NCI-H82 (cell line): ENCODE measurements around the gene SFXN4.

ENCODE experiments used
- DNase-seq: peaks from one replicate; lab custom pipeline; 2025; lab: John Stamatoyannopoulos, UW

The SFXN4 gene

GRCh38 chr10:119165171-119166117 lies at the start of gene SFXN4:
TSS of gene SFXN4 (minus strand) at chr10:119165714. CDS start at chr10:119165647, 67 bp downstream.
- DNase-seq: peak; percentile 76

GRCh38 chr10:119211625-119212441 lies 46.3 kb upstream of the SFXN4 start:
- peak; percentile 61 for DNase-seq

- DNase-seq: no peak
Measured at GRCh38 chr10:119211176-119211575, 45.7 kb upstream of the SFXN4 start.

GRCh38 chr10:119210633-119211032 lies 45.1 kb upstream of the SFXN4 start:
- no peak for DNase-seq

GRCh38 chr10:119209736-119210355 lies 44.3 kb upstream of the SFXN4 start:
- DNase-seq: no peak

GRCh38 chr10:119209035-119209735 lies 43.7 kb upstream of the SFXN4 start:
- peak; percentile 85 for DNase-seq

- DNase-seq: no peak
Measured at GRCh38 chr10:119208553-119208940, 43.0 kb upstream of the SFXN4 start.

GRCh38 chr10:119207713-119208552 lies 42.4 kb upstream of the SFXN4 start:
- peak; percentile 63 for DNase-seq

- DNase-seq: peak; percentile 98
Measured at GRCh38 chr10:119207366-119207666, 41.8 kb upstream of the SFXN4 start, which contains the start of gene GRK5. TSS of gene GRK5 (plus strand) at chr10:119207571. CDS start at chr10:119207918, 347 bp downstream.

- DNase-seq: peak; percentile 87
Measured at GRCh38 chr10:119206603-119207365, 41.3 kb upstream of the SFXN4 start.

GRCh38 chr10:119205894-119206602 lies 40.5 kb upstream of the SFXN4 start:
- peak; percentile 77 for DNase-seq

- DNase-seq: no peak
Measured at GRCh38 chr10:119203006-119203405, 37.5 kb upstream of the SFXN4 start.

GRCh38 chr10:119201233-119201632 lies 35.7 kb upstream of the SFXN4 start:
- DNase-seq: no peak

- peak; percentile 85 for DNase-seq
Measured at GRCh38 chr10:119199231-119199992, 33.9 kb upstream of the SFXN4 start.

- DNase-seq: no peak
Measured at GRCh38 chr10:119198438-119198837, 32.9 kb upstream of the SFXN4 start.

- DNase-seq: no peak
Measured at GRCh38 chr10:119197921-119198320, 32.4 kb upstream of the SFXN4 start.

GRCh38 chr10:119191881-119192280 lies 26.4 kb upstream of the SFXN4 start:
- no peak for DNase-seq

- DNase-seq: no peak
Measured at GRCh38 chr10:119190954-119191785, 25.7 kb upstream of the SFXN4 start.
